ENCODE results near the gene TEAD4. TPM values are rescaled to one million over a fixed set of nuclear protein-coding genes. Genes with fewer than 3 reads are reported as not detected.

TEAD4 gene
- total RNA-seq, 1 donor from 2014 or later: 19.7 TPM

GRCh38 chr12:3078086-3078820, 119.1 kb downstream of the TEAD4 start:
- Mint-ChIP-seq H3K9me3 (ENCODE audit: low read depth) (no peaks in the 10 kb centered on the region), H3K4me1 (ENCODE audit: low read depth) (peaks cover 11% of the 10 kb centered on the region), H3K4me3 (ENCODE audit: low read depth) (peak overlapping the region; percentile 78), H3K36me3 (ENCODE audit: insufficient read depth) (peaks cover 1% of the 10 kb centered on the region), H3K27ac (peak overlapping the region; percentile 55), H3K27me3 (peaks cover 13% of the 10 kb centered on the region)
- no peak for TF ChIP-seq CTCF (IDR thresholded peaks at IDR 0.05; ENCODE audit: unreplicated experiment)
- no peak for DNase-seq (ENCODE audit: low spot score, unreplicated experiment)

GRCh38 chr12:3081091-3081490, 121.9 kb downstream of the TEAD4 start:
- peaks cover 16% of the 10 kb centered on the region for H3K4me1 Mint-ChIP-seq (ENCODE audit: low read depth)
- no peak overlapping the region for H3K27ac Mint-ChIP-seq
- H3K27me3 Mint-ChIP-seq: peaks cover 11% of the 10 kb centered on the region
- H3K9me3 Mint-ChIP-seq (ENCODE audit: low read depth): no peaks in the 10 kb centered on the region
- H3K4me3 Mint-ChIP-seq (ENCODE audit: low read depth): no peak overlapping the region
- DNase-seq (ENCODE audit: low spot score, unreplicated experiment): no peak
- H3K36me3 Mint-ChIP-seq (ENCODE audit: insufficient read depth): peaks cover 4% of the 10 kb centered on the region
- TF ChIP-seq CTCF (IDR thresholded peaks at IDR 0.05; ENCODE audit: unreplicated experiment): no peak

- Mint-ChIP-seq H3K4me1 (ENCODE audit: low read depth) (peaks cover 17% of the 10 kb centered on the region), H3K36me3 (ENCODE audit: insufficient read depth) (peaks cover 4% of the 10 kb centered on the region), H3K27ac (no peak overlapping the region), H3K9me3 (ENCODE audit: low read depth) (no peaks in the 10 kb centered on the region), H3K27me3 (peaks cover 10% of the 10 kb centered on the region), H3K4me3 (ENCODE audit: low read depth) (no peak overlapping the region)
- DNase-seq (ENCODE audit: low spot score, unreplicated experiment): no peak
- no peak for TF ChIP-seq CTCF (IDR thresholded peaks at IDR 0.05; ENCODE audit: unreplicated experiment)
Measured at GRCh38 chr12:3081886-3082285, 122.7 kb downstream of the TEAD4 start.

GRCh38 chr12:3083241-3083920, 124.2 kb downstream of the TEAD4 start:
- H3K9me3 Mint-ChIP-seq (ENCODE audit: low read depth): no peaks in the 10 kb centered on the region
- H3K27ac Mint-ChIP-seq: no peak overlapping the region
- peaks cover 4% of the 10 kb centered on the region for H3K36me3 Mint-ChIP-seq (ENCODE audit: insufficient read depth)
- DNase-seq (ENCODE audit: low spot score, unreplicated experiment): no peak
- no peak for TF ChIP-seq CTCF (IDR thresholded peaks at IDR 0.05; ENCODE audit: unreplicated experiment)
- no peak overlapping the region for H3K4me3 Mint-ChIP-seq (ENCODE audit: low read depth)
- H3K4me1 Mint-ChIP-seq (ENCODE audit: low read depth): peaks cover 13% of the 10 kb centered on the region
- peaks cover 7% of the 10 kb centered on the region for H3K27me3 Mint-ChIP-seq

GRCh38 chr12:3083921-3084347, 124.7 kb downstream of the TEAD4 start:
- Mint-ChIP-seq H3K4me1 (ENCODE audit: low read depth) (peaks cover 12% of the 10 kb centered on the region), H3K27ac (no peak overlapping the region), H3K9me3 (ENCODE audit: low read depth) (no peaks in the 10 kb centered on the region), H3K27me3 (peaks cover 6% of the 10 kb centered on the region), H3K36me3 (ENCODE audit: insufficient read depth) (peaks cover 6% of the 10 kb centered on the region), H3K4me3 (ENCODE audit: low read depth) (no peak overlapping the region)
- DNase-seq (ENCODE audit: low spot score, unreplicated experiment): no peak
- TF ChIP-seq CTCF (IDR thresholded peaks at IDR 0.05; ENCODE audit: unreplicated experiment): no peak

Data from progenitor cell of endocrine pancreas (in vitro differentiated cells).